Stimulated activated CD8-positive, alpha-beta memory T cell treated with anti-CD3 and anti-CD28 coated beads, Interleukin-15, amount 100 ng/mL, for 48 hours (primary cell): ENCODE data around the gene NTM.

Experiments
- DNase-seq, 2 donors: peaks; one replicate each; pipeline ENCODE4 v3.0.0-alpha.2; 2020; ENCODE audit warnings: low read depth in 2 of 2

The NTM gene

GRCh38 chr11:131373095-131373725, 2.8 kb downstream of the NTM start:
- DNase-seq: no peak

DNA sequence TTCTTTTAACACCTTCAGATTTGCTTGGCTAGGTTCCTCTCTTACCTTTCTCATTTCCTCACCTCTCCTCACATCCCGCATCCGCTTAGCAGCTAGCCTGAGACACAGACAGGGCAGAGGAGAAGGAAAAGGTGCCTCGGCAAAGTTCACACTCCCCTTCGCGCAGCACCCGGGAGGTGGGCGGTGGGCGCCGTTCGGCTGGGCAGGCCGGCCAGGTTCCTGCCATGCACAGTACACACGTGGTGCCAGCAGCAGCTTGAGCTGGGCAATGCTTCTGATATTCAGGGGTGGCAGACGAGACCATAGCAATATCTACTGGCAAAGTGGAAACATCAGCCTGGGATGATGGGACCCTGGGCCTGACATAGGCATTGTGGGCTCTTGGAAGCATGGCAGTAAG, 3.3 kb downstream of the NTM start:
- no peak for DNase-seq

- DNase-seq: no peak
Observed at GRCh38 chr11:131375421-131375820, 5.0 kb downstream of the NTM start.

DNA sequence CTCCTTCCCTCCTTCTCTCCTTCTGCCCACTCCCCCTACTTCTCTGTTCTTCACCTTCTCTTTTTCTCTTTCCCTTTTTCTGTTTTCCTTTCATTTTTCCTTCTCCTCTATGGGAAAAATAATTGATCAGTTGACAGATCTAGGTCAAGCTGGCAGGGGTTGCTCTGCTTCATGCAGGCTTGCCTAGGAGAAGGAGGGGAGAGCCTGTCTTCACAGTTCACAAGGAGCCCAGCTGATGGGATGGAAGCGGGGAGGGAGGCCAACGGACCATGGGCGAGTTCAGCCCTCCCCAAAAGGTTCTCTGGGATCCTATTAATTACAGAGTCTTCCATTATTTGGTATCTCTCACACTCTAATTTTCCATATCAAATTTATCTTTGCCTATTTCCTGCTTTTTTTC, 5.5 kb downstream of the NTM start:
- DNase-seq: no peak

GRCh38 chr11:131378931-131379330, 8.5 kb downstream of the NTM start:
- no peak for DNase-seq

DNA sequence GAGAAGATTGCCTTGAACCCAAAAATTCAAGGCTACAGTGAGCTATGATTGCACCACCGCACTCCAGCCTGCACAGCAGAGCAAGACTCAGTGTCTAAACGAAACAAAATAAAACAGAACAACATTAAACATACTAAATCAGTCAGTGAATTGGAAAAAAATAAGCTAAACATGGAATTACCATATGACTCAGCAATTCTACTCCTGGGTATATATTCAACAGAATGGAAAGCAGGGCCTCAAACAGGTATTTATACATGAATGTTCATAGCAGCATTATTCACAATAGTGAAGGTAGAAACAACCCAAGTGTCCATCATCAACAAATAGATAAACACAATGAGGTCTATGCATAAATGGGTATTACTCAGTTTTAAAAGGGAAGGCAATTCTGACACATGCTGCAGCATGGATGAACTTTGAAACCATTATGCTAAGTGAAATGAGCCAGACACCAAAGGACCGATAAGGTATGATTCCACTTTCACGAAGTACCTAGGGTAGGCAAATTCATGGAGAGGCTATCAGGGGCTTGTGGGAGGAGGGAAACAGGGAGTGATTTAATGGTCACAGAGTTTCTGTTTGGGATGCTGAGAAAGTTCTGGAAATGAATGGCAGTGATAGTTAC, 15.5 kb downstream of the NTM start:
- DNase-seq: no peak

DNA sequence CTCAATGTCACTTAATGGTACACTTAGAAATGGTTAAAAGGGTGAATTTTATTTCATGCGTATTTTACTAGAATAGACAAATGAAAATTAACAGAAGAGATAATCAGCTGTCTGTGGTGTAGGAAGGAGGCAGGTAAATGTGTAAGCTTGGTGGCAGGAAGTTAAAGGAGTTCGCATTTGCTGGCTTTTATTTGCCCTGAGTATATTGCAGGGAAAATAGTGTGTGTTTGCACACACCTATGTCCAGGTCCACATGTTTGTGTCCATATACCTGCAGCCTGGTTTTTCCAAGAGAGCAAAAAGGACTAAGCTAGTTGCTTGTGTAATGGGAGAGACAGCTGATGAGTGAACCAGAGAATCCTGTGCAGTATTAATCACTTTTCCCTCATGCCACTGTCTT, 16.0 kb downstream of the NTM start:
- no peak for DNase-seq

- DNase-seq: no peak
Observed at GRCh38 chr11:131388030-131388429, 17.6 kb downstream of the NTM start.

DNA sequence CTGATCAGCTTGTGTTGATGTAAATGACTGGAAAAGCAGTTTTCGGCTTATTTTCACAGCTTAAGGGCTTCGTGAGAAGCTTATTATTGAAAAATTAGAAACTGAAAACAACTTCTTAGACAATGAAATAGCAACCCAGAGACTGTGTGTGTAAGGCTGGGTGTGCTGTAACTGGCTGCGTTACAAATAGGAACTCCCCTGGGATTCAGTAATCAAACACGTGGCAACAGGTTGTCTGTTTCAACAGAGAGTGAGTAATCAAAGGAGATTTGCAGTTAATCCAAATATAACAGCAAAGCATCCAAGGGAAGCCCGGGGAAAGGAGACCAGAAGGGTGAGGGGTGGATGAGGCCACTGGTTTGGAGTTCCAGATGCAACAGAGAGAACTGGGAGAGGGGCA, 19.2 kb downstream of the NTM start:
- DNase-seq: no peak

GRCh38 chr11:131391176-131391575, 20.8 kb downstream of the NTM start:
- DNase-seq: no peak

GRCh38 chr11:131392528-131393255, 22.3 kb downstream of the NTM start:
- no peak for DNase-seq

GRCh38 chr11:131393691-131394090, 23.3 kb downstream of the NTM start:
- no peak for DNase-seq

- no peak for DNase-seq
Observed at GRCh38 chr11:131397675-131398074, 27.3 kb downstream of the NTM start.

DNA sequence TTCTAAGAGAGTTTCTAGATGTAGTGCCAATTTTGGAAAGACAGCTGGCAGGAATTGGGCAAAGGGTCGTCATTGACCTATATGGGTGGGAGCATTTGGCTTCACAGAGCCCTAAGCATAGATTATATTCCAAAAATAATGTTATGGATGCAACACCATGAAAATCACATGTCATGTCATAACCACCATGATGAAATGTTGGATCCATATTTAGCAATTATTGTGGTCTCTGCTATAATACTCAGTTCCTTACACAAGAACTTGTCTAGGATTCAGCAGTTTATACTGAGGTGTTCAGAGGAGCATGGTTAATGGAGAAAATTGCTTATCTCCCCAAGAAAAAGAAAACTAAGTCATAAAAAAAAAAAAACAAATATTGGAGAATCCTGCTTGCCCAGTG, 31.6 kb downstream of the NTM start:
- DNase-seq: no peak

- DNase-seq: no peak
Observed at GRCh38 chr11:131404010-131404409, 33.6 kb downstream of the NTM start.

GRCh38 chr11:131408025-131408640, 37.7 kb downstream of the NTM start:
- no peak for DNase-seq

DNA sequence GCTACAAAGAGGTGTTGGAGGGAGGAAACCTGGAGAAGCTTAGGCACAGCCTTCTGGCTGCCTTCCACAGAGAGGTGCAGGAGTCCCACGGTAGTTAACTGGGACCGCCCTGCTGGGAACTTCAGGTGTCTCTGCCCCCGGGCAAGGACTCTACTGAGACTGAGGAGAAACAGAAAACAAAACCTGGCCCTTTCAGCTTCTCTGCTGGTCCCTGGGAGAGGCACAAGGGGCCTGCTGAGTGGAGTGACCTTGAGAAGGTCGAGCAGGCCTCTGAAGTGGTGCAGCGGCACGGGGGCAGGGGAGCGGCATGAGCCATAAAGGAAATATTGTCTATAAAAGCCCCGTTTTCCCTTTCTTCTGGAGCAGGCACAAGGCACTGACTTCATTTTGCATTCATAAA, 38.9 kb downstream of the NTM start:
- no peak for DNase-seq

GRCh38 chr11:131411636-131412035, 41.2 kb downstream of the NTM start:
- DNase-seq: no peak

GRCh38 chr11:131412061-131412460, 41.6 kb downstream of the NTM start:
- DNase-seq: no peak

GRCh38 chr11:131413217-131413616, 42.8 kb downstream of the NTM start:
- no peak for DNase-seq

GRCh38 chr11:131418189-131418588, 47.8 kb downstream of the NTM start:
- DNase-seq: no peak

- no peak for DNase-seq
Observed at GRCh38 chr11:131421066-131421855, 50.8 kb downstream of the NTM start.
